WTC11 (cell line): ENCODE data around the gene CDRT15L2. TPM values are rescaled to one million over a fixed set of nuclear protein-coding genes. Genes with fewer than 3 reads are reported as not detected.
"Not testable (repeated sequence)": the region's sequence is repeated elsewhere in the genome, so short reads cannot be mapped to it uniquely, and the experiment has no call there.

Source experiments
- ATAC-seq: fragments of 200-7000 bp; cut with Tn5 transposase; 2 replicates; pipeline ENCODE4 v1.10.0; 2021; ENCODE audit warnings: mild to moderate bottlenecking, moderate library complexity
- CTCF ChIA-PET: fragments of 300-600 bp; sonication (Branson Sonifier 250); formaldehyde crosslinking; loops from one replicate; lab custom pipeline; 2021; ENCODE audit warnings: antibody characterized with exemption; lab: Charles Lee
- POLR2A ChIA-PET: fragments of 350-600 bp; sonication (Branson Sonifier 250); formaldehyde crosslinking; loops from one replicate; lab custom pipeline; 2021; ENCODE audit warnings: antibody characterized with exemption; lab: Charles Lee
- DNase-seq: peaks from one replicate; pipeline ENCODE4 v3.0.0; 2021; ENCODE audit warnings: low spot score
- H3K27ac Mint-ChIP-seq: 2 replicates; pipeline ENCODE4 v1.8.0; 2021; ENCODE audit warnings: mixed read lengths
- H3K27me3 Mint-ChIP-seq: 2 replicates; pipeline ENCODE4 v1.8.0; 2021; ENCODE audit warnings: low read depth, mild to moderate bottlenecking, moderate library complexity, mixed read lengths
- H3K36me3 Mint-ChIP-seq: 2 replicates; pipeline ENCODE4 v1.8.0; 2021; ENCODE audit warnings: mixed read lengths
- H3K4me1 Mint-ChIP-seq: 2 replicates; pipeline ENCODE4 v1.8.0; 2022; ENCODE audit warnings: mixed read lengths
- H3K4me3 Mint-ChIP-seq: 2 replicates; pipeline ENCODE4 v1.8.0; 2021; ENCODE audit warnings: mild to moderate bottlenecking, moderate library complexity, mixed read lengths
- H3K9me3 Mint-ChIP-seq: 2 replicates; pipeline ENCODE4 v1.8.0; 2021; ENCODE audit warnings: mixed read lengths
- ARID4B ChIP-seq: sonication (generic); formaldehyde crosslinking; IDR thresholded peaks from 2 replicates; pipeline ENCODE4 v1.8.0; 2023; ENCODE audit warnings: missing genetic modification reagents, mild to moderate bottlenecking, borderline replicate concordance
- ERG ChIP-seq: fragments of 250-450 bp; sonication (Bioruptor Pico); IDR thresholded peaks from 2 replicates; pipeline ENCODE4 v1.8.0; 2021; ENCODE audit warnings: mild to moderate bottlenecking
- ESRRA ChIP-seq: sonication (generic); formaldehyde crosslinking; IDR thresholded peaks from 2 replicates; pipeline ENCODE4 v1.8.1; 2022; ENCODE audit warnings: mild to moderate bottlenecking, missing genetic modification reagents, borderline replicate concordance
- ETV6 ChIP-seq: sonication (generic); formaldehyde crosslinking; IDR thresholded peaks from 2 replicates; pipeline ENCODE4 v1.8.1; 2022; ENCODE audit warnings: mild to moderate bottlenecking, missing genetic modification reagents
- FOXP4 ChIP-seq: sonication (generic); formaldehyde crosslinking; IDR thresholded peaks from 2 replicates; pipeline ENCODE4 v1.8.0; 2022; ENCODE audit warnings: mild to moderate bottlenecking, missing genetic modification reagents
- GTF2I ChIP-seq: fragments of 250-450 bp; sonication (Bioruptor Pico); conservative IDR thresholded peaks from 2 replicates; pipeline ENCODE4 v1.4.0; 2021; ENCODE audit warnings: mild to moderate bottlenecking
- JUN ChIP-seq: sonication (generic); formaldehyde crosslinking; IDR thresholded peaks from 2 replicates; pipeline ENCODE4 v1.8.0; 2023; ENCODE audit warnings: mild to moderate bottlenecking, missing genetic modification reagents
- MLX ChIP-seq: sonication (generic); formaldehyde crosslinking; IDR thresholded peaks from 2 replicates; pipeline ENCODE4 v1.8.1; 2023; ENCODE audit warnings: mild to moderate bottlenecking, missing genetic modification reagents, moderate library complexity
- NFATC4 ChIP-seq: fragments of 250-450 bp; sonication (Bioruptor Pico); IDR thresholded peaks from 2 replicates; pipeline ENCODE4 v1.9.0; 2021; ENCODE audit warnings: mild to moderate bottlenecking
- OVOL2 ChIP-seq: fragments of 250-450 bp; sonication (Bioruptor Pico); IDR thresholded peaks from 2 replicates; pipeline ENCODE4 v1.9.0; 2021; ENCODE audit warnings: mild to moderate bottlenecking, borderline replicate concordance
- PREB ChIP-seq: sonication (generic); formaldehyde crosslinking; IDR thresholded peaks from 2 replicates; pipeline ENCODE4 v1.8.1; 2022; ENCODE audit warnings: mild to moderate bottlenecking, missing genetic modification reagents, moderate library complexity, borderline replicate concordance
- TEAD4 ChIP-seq: sonication (generic); formaldehyde crosslinking; IDR thresholded peaks from 2 replicates; pipeline ENCODE4 v1.8.0; 2022; ENCODE audit warnings: mild to moderate bottlenecking, missing genetic modification reagents
- ZMAT4 ChIP-seq: fragments of 250-450 bp; sonication (Bioruptor Pico); IDR thresholded peaks from 2 replicates; pipeline ENCODE4 v1.9.0; 2021; ENCODE audit warnings: mild to moderate bottlenecking
- ZNF138 ChIP-seq: sonication (generic); formaldehyde crosslinking; conservative IDR thresholded peaks from 2 replicates; pipeline ENCODE4 v1.8.1; 2022; ENCODE audit warnings: mild to moderate bottlenecking, moderate library complexity, missing genetic modification reagents
- ZNF263 ChIP-seq: sonication (generic); formaldehyde crosslinking; IDR thresholded peaks from 2 replicates; pipeline ENCODE4 v1.8.1; 2022; ENCODE audit warnings: low read depth, mild to moderate bottlenecking, moderate library complexity, missing genetic modification reagents
- ZNF423 ChIP-seq: fragments of 250-450 bp; sonication (Bioruptor Pico); IDR thresholded peaks from 2 replicates; pipeline ENCODE4 v2.1.2; 2022; ENCODE audit warnings: mild to moderate bottlenecking, moderate library complexity
- total RNA-seq: library from RNA; stranded (reverse); gene quantifications from 3 replicates; pipeline ENCODE4 v1.2.3, GENCODE V29; 2021

CDRT15L2 gene
- total RNA-seq, 1 experiment from 2014 or later = not detected

- H3K9me3 Mint-ChIP-seq, DNase-seq, H3K36me3 Mint-ChIP-seq, H3K27ac Mint-ChIP-seq, ATAC-seq, H3K4me3 Mint-ChIP-seq, POLR2A ChIA-PET, CTCF ChIA-PET, H3K4me1 Mint-ChIP-seq, H3K27me3 Mint-ChIP-seq: not testable (repeated sequence)
Observed at GRCh38 chr17:20609490-20609889, 30.0 kb downstream of the CDRT15L2 start.

GRCh38 chr17:20611309-20611708 is 31.8 kb downstream of the CDRT15L2 start:
- no peaks in the 10 kb centered on the region for H3K27me3 Mint-ChIP-seq
- H3K9me3 Mint-ChIP-seq = no peaks in the 10 kb centered on the region
- no peak overlapping the region for H3K4me3 Mint-ChIP-seq
- ChIA-PET POLR2A (no interaction called here), CTCF (no interaction called here)
- ATAC-seq (peak; percentile 74), DNase-seq (peak; percentile 26)
- peaks cover 4% of the 10 kb centered on the region; the same call in 1 of the 2 replicates for H3K4me1 Mint-ChIP-seq
- H3K27ac Mint-ChIP-seq = no peak overlapping the region
- TF ChIP-seq PREB (CRISPR knock-in tag) (no peak), NFATC4 (no peak), ETV6 (CRISPR knock-in tag) (no peak), FOXP4 (CRISPR knock-in tag) (no peak), ZNF423 (CRISPR knock-in tag) (no peak), ESRRA (CRISPR knock-in tag) (no peak), ZMAT4 (CRISPR knock-in tag) (no peak)
- no peaks in the 10 kb centered on the region for H3K36me3 Mint-ChIP-seq

GRCh38 chr17:20612635-20613034 is 33.1 kb downstream of the CDRT15L2 start:
- peaks cover 4% of the 10 kb centered on the region; the same call in 1 of the 2 replicates for H3K4me1 Mint-ChIP-seq
- H3K36me3 Mint-ChIP-seq = no peaks in the 10 kb centered on the region
- no peak for DNase-seq
- ATAC-seq = no peak
- H3K4me3 Mint-ChIP-seq = no peak overlapping the region
- ChIA-PET CTCF (no interaction called here), POLR2A (interaction anchor here (0.6 kb wide), 1 partner anchor 110 kb away, joined by 3 read pairs; no protein-coding TSS in a partner anchor)
- H3K27ac Mint-ChIP-seq = no peak overlapping the region
- H3K9me3 Mint-ChIP-seq = no peaks in the 10 kb centered on the region
- H3K27me3 Mint-ChIP-seq = no peaks in the 10 kb centered on the region
- TF ChIP-seq ARID4B (CRISPR knock-in tag) = no peak
- TF ChIP-seq ERG = no peak
- TF ChIP-seq FOXP4 (CRISPR knock-in tag) = no peak
- TF ChIP-seq ETV6 (CRISPR knock-in tag) = no peak
- no peak for TF ChIP-seq ZNF263 (CRISPR knock-in tag)
- no peak for TF ChIP-seq ESRRA (CRISPR knock-in tag)
- TF ChIP-seq ZNF138 (CRISPR knock-in tag) = no peak
- no peak for TF ChIP-seq TEAD4 (CRISPR knock-in tag)
- TF ChIP-seq GTF2I (CRISPR knock-in tag) = no peak
- TF ChIP-seq OVOL2 = no peak
- no peak for TF ChIP-seq MLX (CRISPR knock-in tag)
- no peak for TF ChIP-seq JUN
- TF ChIP-seq PREB (CRISPR knock-in tag) = no peak
